Right hindlimb (tissue), 1 donor: ENCODE data around the gene CYB5R4.

Experiments
- DNase-seq: peaks from one replicate; pipeline ENCODE4 v3.0.0-alpha.2; 2018

Gene CYB5R4, protein sequence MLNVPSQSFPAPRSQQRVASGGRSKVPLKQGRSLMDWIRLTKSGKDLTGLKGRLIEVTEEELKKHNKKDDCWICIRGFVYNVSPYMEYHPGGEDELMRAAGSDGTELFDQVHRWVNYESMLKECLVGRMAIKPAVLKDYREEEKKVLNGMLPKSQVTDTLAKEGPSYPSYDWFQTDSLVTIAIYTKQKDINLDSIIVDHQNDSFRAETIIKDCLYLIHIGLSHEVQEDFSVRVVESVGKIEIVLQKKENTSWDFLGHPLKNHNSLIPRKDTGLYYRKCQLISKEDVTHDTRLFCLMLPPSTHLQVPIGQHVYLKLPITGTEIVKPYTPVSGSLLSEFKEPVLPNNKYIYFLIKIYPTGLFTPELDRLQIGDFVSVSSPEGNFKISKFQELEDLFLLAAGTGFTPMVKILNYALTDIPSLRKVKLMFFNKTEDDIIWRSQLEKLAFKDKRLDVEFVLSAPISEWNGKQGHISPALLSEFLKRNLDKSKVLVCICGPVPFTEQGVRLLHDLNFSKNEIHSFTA

DNA sequence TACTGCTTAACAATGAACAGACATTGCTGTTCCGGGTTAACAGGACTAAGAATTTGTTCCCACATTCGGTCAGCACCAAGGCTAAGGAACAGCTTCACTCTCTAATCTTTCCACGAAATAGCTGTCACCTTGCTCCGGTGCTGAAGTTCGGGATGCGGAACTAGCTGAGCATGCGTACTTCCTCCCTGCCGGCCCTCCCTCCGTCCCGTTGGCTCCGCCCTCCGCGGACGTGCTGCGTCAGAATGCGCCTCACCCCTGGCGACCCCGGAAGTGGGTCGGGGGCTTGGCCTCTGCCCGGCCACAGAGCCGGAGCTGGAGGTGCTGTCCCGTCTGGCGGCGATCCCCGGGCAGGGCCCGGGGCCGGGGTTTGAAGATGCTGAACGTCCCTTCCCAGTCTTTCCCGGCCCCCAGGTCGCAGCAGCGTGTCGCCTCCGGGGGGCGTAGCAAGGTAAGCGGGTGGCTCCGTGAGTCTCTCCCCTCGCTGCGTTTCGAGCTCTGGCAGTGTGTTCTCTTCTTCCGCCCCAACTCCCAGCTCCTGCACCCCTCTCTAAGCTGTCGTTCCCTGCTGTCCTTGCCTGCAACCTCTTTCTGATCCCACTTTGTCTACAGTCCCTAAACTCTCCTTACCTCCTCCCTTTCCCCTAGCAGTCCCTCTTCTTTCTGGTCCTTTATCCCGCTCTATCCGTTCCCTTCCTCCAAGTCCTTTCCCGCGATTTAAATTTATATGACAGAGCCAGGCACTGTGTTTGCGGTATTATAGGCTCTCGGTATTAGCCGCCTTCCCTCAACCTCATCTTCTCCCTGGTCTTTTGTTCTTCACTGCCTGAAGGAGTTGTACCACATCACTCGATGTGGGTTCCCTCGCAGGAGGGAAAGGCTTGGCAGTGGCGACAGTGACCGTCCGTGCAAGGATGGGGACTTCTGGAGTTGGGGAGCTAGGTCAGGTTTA is at the start of gene CYB5R4:
Gene CYB5R4 (plus strand): TSS at position 280 of the 949 bp plus-strand sequence. CDS start 94 bp downstream, at position 374.
- peak; percentile 96 for DNase-seq

DNA sequence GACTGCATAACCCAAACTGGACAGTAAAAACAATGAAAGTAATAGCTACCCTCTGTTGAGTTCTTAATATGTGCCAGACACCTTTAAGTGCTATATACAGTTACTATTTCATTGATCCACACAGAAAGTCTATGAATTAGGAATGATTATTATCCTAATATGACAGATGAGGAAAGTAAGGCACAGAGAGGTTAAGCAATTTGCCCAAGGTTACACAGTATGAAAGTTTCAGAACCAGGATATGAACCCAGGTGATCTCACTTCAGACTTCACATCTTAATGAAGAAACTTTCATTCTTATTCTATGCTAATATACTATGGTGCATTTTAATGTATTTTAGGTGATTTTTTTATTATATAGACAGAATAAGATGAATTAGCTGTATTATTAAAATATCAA is 46.9 kb upstream of the CYB5R4 start:
- no peak for DNase-seq

DNA sequence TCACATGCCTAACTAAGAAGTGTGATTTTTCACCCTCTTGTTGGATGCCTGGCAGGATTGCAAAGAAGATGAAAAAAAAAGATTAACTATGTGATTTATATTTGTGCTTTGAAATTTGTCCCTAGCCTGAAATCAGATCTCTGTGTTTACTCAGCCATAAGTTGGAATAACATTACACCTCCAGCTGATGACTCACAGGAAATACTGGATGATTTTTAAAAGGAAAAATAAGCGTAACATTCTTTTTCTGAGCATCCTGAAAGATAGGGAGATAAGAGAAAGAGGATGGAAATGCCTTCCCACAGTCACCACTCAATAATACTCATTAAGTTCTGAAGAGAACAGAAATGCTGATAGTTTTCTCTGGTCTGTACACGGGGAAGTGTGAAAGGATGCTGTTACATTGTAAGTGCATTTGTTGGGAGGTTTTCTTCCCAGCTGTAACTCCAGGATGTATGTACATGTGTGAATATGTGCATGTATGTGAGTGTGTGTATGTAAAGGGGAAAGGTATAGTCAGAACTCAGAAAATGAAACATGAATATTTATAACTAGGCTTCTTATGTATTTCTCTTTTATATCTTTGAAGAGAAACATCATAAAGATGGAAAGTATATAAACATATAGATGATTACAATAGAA is 43.7 kb upstream of the CYB5R4 start:
- no peak for DNase-seq

DNA sequence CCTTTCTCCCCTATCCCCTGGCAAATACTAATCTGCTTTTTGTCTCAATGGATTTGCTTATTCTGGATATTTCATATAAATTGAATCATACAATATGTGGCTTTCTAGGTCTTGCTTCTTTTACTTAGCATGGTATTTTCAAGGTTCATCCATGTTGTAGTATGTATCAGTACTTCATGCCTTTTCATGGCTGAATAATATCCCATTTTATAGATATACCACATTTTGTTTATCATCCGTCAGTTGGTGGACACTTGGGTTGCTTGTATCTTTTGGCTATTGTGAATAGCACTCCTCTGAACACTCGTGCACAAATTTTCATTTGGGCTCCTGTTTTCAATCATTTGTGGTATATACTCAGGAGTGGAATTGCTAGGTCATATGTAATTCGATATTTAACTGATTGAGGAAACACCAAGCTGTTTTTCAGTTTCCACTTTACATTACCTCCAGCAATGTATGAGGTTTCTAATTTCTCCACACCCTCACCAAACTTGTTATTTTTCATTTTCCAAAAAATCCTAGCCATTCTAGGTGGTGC is 36.8 kb upstream of the CYB5R4 start:
- DNase-seq, result no peak

DNA sequence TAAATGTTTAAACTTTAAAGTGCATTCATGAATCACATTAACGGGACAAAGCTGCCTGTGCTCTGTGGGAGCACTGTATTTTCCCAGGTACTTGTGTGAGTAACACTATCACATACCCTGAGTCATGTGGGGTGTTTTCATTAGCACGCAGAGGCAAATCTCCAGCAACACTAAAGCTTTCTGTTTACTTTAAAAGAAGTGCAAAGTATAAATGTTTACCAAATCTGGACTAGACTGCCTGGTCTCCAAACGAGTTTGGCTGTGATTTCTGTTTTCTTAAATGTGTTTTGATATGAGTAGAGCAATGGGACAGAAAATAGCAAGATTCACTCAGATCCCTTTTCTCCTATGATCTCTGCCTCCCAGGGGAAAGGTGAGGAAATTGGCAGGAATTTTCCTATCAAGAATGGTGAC is 35.1 kb upstream of the CYB5R4 start:
- DNase-seq, result no peak

DNA sequence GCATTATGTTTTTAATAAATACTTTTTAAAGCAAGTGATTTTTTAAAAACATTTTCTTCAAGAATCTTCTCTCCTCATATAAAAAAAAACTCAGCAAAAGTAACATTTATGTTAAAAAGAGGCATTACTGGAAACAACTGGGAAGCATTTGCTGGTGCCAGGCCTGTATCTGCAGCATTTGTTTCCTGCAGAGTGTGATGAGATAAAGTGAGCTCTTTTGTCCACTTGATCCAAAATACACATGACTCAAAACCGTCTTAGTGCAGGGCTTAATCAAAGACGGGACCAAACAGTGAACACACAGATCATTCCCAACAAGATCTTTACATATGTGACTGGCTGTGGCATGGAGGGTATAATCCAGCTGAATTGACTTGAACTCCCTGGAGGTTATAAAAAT is 34.7 kb upstream of the CYB5R4 start:
- DNase-seq, result no peak

DNA sequence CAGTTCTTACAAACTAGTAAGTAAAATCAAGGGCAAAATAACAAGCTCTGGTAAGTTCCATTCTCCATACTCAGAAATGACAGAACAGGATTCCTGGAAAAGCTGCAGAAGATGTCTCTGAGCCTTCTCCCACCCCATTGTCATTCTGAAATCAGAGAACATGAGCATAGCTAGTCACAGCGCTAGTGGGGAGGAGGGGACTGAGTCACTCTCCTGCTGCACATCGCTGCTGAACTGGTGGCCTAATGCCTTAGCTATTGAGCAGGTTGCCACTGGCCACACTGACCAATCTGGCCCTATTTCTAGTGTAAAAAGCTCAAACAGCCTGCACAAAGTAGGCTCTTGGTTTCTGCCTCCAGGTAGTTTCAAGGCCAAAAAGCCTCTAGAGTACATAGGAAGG is 32.4 kb upstream of the CYB5R4 start:
- DNase-seq, result no peak

DNA sequence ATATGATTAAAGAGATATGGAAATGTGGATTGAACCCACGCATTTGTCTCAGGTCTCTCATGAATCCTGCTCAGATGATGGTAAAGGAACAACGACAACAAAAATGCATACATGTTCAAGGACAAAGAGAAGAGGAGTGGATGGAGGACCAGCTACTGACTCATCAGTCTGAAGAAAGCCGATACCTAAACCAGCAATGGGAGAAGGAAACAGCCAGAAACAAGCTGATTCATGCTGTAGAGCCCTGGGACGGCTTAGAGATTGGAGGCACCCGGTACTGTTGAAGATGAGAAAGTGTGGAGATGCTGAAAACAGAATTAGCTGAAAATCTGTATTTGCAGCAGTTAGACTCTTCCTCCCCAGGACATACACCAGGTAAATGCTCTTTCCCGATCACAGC is 20.8 kb upstream of the CYB5R4 start:
- no peak for DNase-seq

DNA sequence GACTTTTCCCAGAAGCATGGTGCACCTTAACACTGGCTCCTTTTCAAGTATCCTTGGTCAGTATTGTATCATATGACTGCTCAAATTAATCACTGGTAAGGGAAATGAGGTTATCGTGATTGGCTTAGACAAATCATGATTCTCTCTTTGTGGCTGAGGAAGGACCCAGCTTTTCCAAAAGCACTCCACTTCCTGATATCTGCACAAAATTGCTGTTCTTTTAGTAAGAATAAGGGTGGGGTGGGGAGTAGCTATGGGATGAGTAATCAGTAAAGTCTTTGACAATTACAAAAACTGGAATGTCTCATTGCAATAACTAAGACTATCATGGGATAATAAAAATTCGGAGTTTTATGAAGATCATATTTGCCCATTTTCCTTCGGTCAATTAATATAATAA is 15.3 kb upstream of the CYB5R4 start:
- no peak for DNase-seq

DNA sequence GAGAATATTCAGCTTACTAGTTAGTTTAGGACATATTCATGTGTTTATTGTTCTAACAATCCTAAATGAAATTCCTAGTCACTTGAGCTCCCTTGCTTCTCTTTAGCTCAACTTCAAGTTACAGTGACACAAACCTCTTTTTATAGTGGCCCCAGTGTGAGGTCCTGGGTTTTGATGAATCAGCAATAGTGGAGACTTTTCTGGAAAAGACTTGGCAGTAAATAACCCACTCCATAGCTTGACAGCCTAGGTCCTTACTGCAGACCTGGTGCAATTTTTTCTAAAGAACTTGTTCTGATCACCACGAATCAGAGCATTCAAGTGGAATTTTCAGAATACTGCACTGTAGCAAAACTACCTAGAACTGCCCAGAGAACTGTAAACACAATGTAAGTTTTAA is 13.2 kb upstream of the CYB5R4 start:
- no peak for DNase-seq

DNA sequence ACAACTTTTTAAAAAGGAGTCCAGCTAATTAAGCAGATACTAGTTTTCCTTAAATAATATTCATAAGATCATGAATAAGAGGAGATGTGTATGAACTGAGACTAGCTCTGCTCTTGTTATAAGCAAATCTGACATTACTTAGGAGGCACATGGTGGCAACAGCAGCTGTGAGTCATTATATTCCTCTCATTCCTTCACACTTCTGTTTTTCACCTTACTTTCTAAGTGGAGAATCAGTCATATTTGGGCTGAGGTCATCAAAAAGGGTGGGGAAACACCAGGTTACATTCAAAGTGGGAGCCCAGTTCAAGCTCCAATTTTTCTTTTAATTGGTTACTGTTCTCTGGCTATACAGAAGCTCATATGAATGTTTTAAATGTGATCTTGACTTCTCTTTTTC is 12.3 kb upstream of the CYB5R4 start:
- DNase-seq, result no peak

DNA sequence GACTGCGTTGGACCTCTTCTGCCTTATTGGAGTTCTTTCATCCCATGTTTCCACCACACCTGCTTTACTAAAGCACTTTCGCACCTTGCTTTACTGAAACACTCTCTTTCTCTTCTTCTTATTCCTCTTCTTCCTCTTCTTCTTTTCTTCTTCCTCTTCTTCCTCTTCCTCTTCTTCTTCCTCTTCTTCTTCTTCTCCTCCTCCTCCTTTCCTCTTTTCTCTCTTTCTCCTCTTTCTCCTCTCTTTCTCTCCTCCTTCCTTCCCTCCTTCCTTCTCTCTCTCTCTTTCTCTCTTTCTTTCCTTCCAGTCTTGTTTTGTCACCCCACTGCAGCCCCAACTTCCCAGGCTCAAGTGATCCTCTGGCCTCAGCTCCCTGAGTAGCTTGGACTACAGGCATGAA is 10.4 kb upstream of the CYB5R4 start:
- DNase-seq, result no peak

DNA sequence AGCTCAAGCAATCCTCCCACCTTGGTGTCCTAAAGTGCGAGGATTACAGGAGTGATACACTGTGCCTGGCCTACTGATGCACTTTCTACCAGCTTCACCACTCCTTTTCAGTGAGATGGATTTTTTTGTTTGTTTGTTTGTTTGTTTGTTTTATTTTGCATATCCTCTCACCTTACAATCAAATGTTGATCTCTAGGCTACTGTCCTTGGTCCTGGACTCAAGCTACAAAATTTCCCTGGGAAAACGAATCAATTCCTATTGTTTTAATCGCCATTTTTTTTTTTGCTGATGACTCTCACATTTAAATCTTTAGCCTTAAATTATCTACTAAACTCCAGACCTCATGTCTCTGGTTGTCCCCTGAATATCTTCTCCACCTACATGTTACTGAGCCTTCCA is 9.9 kb upstream of the CYB5R4 start:
- DNase-seq, result no peak

DNA sequence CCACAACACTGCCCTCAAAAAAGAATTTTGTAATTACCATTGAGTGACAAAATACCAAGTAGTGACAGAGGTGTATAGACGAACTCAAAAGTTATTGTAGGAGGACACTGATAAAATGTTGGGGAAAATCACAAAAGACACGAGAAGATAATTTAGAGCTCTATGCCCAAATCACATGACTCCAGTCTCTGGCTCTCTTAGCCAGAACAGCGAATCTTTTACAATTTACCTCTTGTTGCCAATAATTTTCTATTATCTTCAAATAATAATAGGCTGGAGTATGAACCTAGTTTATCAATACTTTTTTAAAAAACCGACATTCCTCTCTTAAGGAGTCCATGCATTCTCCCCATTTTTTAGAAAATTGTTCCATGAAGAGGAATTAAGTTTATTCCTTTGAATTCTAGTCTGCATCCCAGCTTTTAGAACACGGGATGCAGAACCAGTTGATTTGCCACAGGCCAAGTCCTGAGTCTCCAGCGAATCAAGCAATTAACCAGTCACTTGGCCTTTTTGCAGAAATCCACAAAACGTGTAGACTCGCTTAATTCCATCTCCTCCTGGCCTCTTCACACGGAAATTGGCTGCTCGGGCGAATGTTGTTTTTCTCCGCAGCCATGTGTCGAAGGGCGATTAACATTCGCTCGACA is 6.8 kb upstream of the CYB5R4 start:
- DNase-seq, result no peak

DNA sequence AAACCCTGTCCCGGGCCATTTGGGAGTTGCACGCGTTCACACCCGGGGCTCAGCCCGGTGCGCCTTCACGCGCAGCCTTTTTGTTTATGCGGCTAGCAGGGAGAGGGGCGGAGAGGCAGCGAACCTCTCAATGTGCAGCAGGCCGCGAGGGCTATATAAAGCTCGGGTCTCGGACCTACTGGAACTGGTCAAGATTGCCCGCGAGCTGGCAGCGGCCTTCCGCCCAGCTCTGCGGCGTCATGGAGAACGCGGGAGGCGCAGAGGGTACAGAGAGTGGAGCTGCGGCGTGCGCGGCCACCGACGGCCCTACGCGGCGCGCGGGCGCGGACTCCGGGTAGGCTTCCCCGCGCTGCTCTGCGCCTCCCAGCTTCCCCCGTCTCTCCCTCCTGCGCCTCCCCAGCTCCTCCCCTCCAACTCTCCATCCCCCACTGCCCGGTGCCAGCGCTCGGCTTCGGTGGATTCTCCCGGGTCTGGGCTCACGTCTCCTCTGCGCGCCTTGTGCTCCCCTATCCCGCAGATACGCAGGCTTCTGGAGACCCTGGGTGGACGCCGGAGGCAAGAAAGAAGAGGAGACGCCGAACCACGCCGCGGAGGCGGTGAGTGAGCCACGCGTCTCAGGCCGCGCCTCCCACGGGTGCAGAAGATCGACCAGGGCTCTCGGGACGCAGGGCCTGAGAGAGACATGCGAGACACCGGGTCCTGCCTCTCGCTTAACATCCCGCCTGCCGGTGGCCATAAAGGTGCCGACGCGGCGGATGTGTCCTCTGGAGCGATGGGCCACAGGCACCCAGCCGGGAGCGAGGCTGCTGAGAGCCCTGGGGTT is 6.1 kb upstream of the CYB5R4 start, which contains the start of gene RIPPLY2:
Gene RIPPLY2 (plus strand): TSS at position 183 of the 823 bp plus-strand sequence. CDS start 57 bp downstream, at position 240.
- peak; percentile 55 for DNase-seq

DNA sequence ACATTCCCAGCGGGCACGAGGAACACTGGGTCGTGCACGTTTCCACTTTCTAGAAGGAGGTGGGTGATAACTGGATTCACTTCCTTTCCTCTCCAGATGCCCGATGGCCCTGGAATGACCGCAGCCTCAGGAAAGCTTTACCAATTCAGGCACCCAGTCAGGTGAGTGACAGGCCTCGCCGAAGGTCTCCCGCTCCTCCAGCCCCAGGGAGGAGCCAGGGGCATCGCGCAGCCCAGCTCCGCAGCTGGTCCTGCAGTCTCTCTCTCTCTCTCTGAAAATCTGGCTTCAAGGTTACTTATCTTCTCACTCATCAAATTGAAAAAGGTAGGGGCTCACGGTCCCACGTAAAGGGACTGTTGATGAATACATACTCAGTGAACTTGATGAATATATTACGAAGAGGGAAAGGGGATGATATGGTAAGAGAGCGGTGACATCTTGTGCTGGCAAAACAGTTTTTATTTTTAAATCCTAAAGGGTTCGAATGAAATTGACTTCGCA is 5.4 kb upstream of the CYB5R4 start:
- DNase-seq, result no peak

DNA sequence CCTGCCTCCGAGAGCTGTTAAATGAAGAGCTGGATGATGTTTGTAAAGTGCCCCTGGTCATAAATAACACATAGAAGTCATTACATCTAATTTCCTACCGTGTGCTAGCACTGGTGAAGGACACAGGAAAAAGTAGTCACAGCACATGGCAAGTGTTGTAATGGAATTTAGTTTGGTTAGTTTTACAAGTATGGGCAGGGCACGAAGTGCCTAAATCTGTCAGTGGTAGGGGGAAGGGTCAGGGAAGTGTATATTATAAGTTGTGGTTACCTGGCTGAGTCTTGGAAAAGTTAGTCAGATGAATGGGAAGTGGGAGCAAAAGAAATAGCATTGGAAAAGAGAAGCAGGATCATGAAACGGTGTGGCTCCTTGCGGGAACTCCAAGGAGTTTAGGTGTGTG is 4.7 kb upstream of the CYB5R4 start:
- no peak for DNase-seq

DNA sequence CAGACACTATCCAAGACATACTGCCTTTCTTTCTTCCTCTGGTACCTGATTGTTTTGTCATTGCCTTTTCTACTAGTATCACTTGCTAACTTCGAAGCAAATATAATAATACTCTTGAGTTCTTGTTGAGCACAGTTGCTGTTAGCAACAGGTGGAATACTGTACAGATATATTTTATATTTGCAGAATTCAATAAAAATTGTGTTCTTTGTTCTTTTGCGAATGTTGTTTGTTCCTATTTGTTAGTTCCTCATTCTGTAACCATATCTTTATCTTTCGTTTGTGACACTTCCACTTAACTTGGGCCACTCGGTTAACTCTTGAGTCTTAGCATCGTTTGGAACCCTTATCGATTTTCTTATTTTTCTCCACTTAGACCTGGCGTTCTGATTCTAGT is 868 bp downstream of the CYB5R4 start:
- DNase-seq, result no peak

DNA sequence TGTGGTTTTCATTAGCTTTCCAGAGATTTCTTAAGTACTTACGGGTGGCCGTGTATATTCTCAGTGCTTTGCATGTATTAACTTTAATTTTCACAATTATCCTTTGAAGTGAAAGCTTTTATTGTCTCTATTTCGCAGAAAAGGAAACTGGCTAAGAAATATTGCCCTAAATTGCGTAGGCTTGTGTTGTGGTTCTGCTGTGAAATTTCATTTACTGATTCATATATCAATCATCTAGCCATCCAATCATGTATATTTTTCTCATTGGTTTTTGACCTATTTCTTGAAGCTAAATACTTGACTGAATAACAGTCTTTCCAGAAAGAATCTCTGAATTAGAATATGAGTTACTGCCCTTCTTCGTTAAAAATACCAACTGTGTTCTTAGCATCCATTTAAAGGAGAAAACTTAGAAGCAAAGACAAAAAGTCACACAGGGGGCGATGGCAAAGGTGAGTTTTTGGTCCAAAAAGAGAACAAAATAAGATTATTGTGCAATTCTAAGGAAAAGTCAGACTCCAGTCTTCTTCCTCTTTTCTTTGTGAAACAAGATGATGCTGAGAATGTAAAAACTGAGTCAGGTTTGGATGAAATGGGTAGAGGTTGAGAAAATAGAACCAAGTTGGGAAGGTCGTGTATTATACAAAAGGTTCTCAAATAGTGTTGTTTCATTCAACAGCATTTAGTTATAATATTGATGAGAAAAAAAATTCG is 1.4 kb downstream of the CYB5R4 start:
- no peak for DNase-seq

DNA sequence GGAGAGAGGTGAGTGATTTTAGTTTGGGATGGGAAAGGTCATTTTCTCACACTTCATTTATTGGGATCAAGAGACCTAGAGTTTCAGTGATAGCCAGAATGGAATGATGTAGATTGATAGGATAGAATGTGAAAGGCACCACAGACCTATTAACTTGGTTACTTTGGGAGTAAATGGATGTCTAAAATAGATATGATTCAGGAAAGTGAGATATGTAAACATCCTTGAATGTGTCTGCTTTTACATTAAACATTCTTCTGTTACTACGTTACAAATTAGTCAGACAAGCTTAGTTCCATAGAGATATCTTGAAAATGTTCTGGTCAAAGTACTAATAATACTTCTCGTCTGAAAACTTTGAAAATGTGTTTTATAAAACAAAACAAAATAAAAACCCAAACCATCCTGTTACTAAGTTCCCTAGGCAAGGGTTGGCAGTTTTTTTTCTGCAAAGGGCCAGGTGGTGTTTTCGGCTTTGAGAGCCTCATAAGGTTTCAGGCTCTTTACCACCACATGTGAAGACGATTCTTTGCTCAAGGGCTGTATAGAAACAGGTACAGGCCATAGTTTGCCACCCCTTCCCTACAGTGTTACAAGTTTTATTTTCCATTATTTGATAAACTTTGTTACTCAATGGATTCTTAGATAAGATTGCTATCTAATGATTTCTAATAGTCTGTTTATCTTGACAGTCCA is 3.4 kb downstream of the CYB5R4 start:
- no peak for DNase-seq
